NCI-H345 treated with DMSO at 0.1 percent for 48 hours (cell line): Measurements from ENCODE around the gene KCNK4.

Experiments
- DNase-seq: peaks from one replicate; lab custom pipeline; 2025; ENCODE audit not compliant: unreplicated experiment; lab: John Stamatoyannopoulos, UW

Gene KCNK4

GRCh38 chr11:64343767-64344559, 52.9 kb downstream of the KCNK4 start:
- no peak for DNase-seq

- no peak for DNase-seq
These were observed 53.7 kb downstream of the KCNK4 start for GRCh38 chr11:64344787-64345186.

- no peak for DNase-seq
These were observed 56.2 kb downstream of the KCNK4 start for GRCh38 chr11:64347193-64347867.

- no peak for DNase-seq
These were observed 57.4 kb downstream of the KCNK4 start for GRCh38 chr11:64348383-64349024.

GRCh38 chr11:64349025-64349387, 57.9 kb downstream of the KCNK4 start:
- no peak for DNase-seq

- DNase-seq: no peak
These were observed 58.3 kb downstream of the KCNK4 start for GRCh38 chr11:64349404-64349803.
